Measurements from ENCODE around the gene PSD4. TPM values are rescaled to one million over a fixed set of nuclear protein-coding genes. Genes with fewer than 3 reads are reported as not detected.

PSD4 gene
- total RNA-seq, 1 experiment from 2014 or later = 12.6 TPM

GRCh38 chr2:113215056-113215455 is 41.3 kb downstream of the PSD4 start:
- CTCF ChIA-PET = no interaction called here
- H3K9me3 ChIP-seq (ENCODE audit: control insufficient read depth in 1 of 2, insufficient read depth in 1 of 2, low read depth in 1 of 2, low read length in 2 of 2) = no peaks in the 10 kb centered on the region
- RAD21 ChIA-PET (ENCODE audit: low non-redundant PET in 1 of 2, low total read pairs in 2 of 2, uncharacterized antibody in 2 of 2, unreplicated experiment in 2 of 2) = no interaction called here
- H3K9ac ChIP-seq (ENCODE audit: low read length) = no peak overlapping the region
- no peak overlapping the region for H3K4me2 ChIP-seq (ENCODE audit: low read length)
- DNase-seq (ENCODE audit: low read depth, low spot score) (no peak), ATAC-seq (no peak)
- H2AFZ ChIP-seq (ENCODE audit: low read depth, low read length, poor library complexity, severe bottlenecking) = no peak overlapping the region
- no peak overlapping the region for H3K4me3 ChIP-seq (replicated peaks in 1 of 2; ENCODE audit: low read depth in 1 of 2, low read length in 2 of 2)
- H3K9me2 ChIP-seq (ENCODE audit: insufficient read depth) = no peaks in the 10 kb centered on the region
- POLR2A ChIA-PET = no interaction called here
- no peaks in the 10 kb centered on the region for H4K20me1 ChIP-seq (ENCODE audit: insufficient read depth)
- TF ChIP-seq TCF7L2 (IDR thresholded peaks at IDR 0.05; ENCODE audit: borderline replicate concordance, extremely low read depth, insufficient read depth, insufficient read length) (no peak), EZH2 (IDR thresholded peaks at IDR 0.05) (no peak), CBX3 (IDR thresholded peaks at IDR 0.05; ENCODE audit: low read depth) (no peak), ZBTB33 (IDR thresholded peaks at IDR 0.05; ENCODE audit: extremely low read depth, insufficient replicate concordance, low read length) (no peak), JUND (IDR thresholded peaks at IDR 0.05) (no peak), SIN3A (IDR thresholded peaks at IDR 0.05; ENCODE audit: low read depth) (no peak), FOSL1 (IDR thresholded peaks at IDR 0.05; ENCODE audit: low read depth) (no peak), POLR2AphosphoS5 (IDR thresholded peaks at IDR 0.05; ENCODE audit: low read depth, low read length) (no peak), POLR2A (IDR thresholded peaks at IDR 0.05; ENCODE audit: borderline replicate concordance, extremely low read depth, insufficient read depth, insufficient read length) (no peak), MAX (IDR thresholded peaks at IDR 0.05) (no peak), CTCF (IDR thresholded peaks at IDR 0.05 in 2 of 3, conservative IDR thresholded peaks at IDR 0.05 in 1 of 3; ENCODE audit: borderline replicate concordance in 1 of 3, insufficient read depth in 1 of 3, low read depth in 2 of 3, low read length in 2 of 3) (no peak), REST (IDR thresholded peaks at IDR 0.05; ENCODE audit: low read depth) (no peak), SRF (IDR thresholded peaks at IDR 0.05; ENCODE audit: low read depth) (no peak), YY1 (IDR thresholded peaks at IDR 0.05; ENCODE audit: extremely low read depth, insufficient replicate concordance, low read depth, low read length) (no peak)
- peaks cover 43 to 49% of the 10 kb centered on the region in 2 experiments for H3K4me1 ChIP-seq (ENCODE audit: control insufficient read depth in 1 of 2, insufficient read depth in 2 of 2, low read length in 2 of 2)
- H3K27ac ChIP-seq (ENCODE audit: low read depth, low read length) = no peak overlapping the region
- H3K79me2 ChIP-seq (ENCODE audit: insufficient read depth, low read length) = no peaks in the 10 kb centered on the region
- H3K27me3 ChIP-seq (ENCODE audit: insufficient read depth, low read length) = no peaks in the 10 kb centered on the region
- no peaks in the 10 kb centered on the region for H3K36me3 ChIP-seq (ENCODE audit: control insufficient read depth in 1 of 2, insufficient read depth in 2 of 2, low read length in 2 of 2)
- intact Hi-C loops (cut with micrococcal nuclease) = no loop called here
- no TSS peak for BruUV-seq (replicated peaks)

Measured in HCT116 (cell line).